Spleen (tissue), 11 donors: ENCODE data around the gene LRATD1. TPM values are rescaled to one million over a fixed set of nuclear protein-coding genes. Genes with fewer than 3 reads are reported as not detected.

Experiments
- DNase-seq: peaks from one replicate; pipeline ENCODE4 v3.0.0-alpha.2; 2020
- H3K27ac ChIP-seq, 8 donors: fragments of 200-600 bp; sonication (generic) in 7 of 8; 1 replicate in 4 of 8; 2 replicates in 4 of 8; pipeline versions ENCODE4 v1.5.0 to v1.8.0; 2016 to 2021; ENCODE audit warnings: inconsistent platforms in 4 of 8, mild to moderate bottlenecking in 4 of 8, moderate library complexity in 1 of 8
- H3K27me3 ChIP-seq, 7 donors: fragments of 200-600 bp; sonication (generic) in 6 of 7; replicated peaks in 1 of 7; 1 replicate in 4 of 7; 2 replicates in 3 of 7; pipeline versions ENCODE4 v1.5.0 to v1.8.0; 2016 to 2021; ENCODE audit warnings: inconsistent platforms in 3 of 7, mild to moderate bottlenecking in 1 of 7
- H3K36me3 ChIP-seq, 6 donors: fragments of 200-600 bp; sonication (generic) in 5 of 6; 1 replicate in 4 of 6; 2 replicates in 2 of 6; pipeline versions ENCODE4 v1.5.0 to v1.8.0; 2016 to 2021; ENCODE audit warnings: inconsistent platforms in 2 of 6
- H3K4me1 ChIP-seq, 6 donors: fragments of 200-600 bp; sonication (generic) in 5 of 6; 1 replicate in 3 of 6; 2 replicates in 3 of 6; pipeline versions ENCODE4 v1.5.0 to v1.8.0; 2016 to 2021; ENCODE audit warnings: inconsistent platforms in 3 of 6
- H3K4me3 ChIP-seq, 8 donors: fragments of 200-600 bp; sonication (generic) in 7 of 8; 1 replicate in 4 of 8; 2 replicates in 4 of 8; pipeline versions ENCODE4 v1.5.0 to v1.8.0; 2016 to 2021; ENCODE audit warnings: inconsistent platforms in 4 of 8, mild to moderate bottlenecking in 4 of 8, moderate library complexity in 2 of 8
- H3K9me3 ChIP-seq, 8 donors: fragments of 200-600 bp; sonication (generic) in 7 of 8; 1 replicate in 4 of 8; 2 replicates in 4 of 8; pipeline versions ENCODE4 v1.5.0 to v1.8.0; 2016 to 2021; ENCODE audit warnings: inconsistent platforms in 4 of 8
- CTCF ChIP-seq, 11 experiments: fragments of 200-600 bp in 7 of 11; fragments of 450-650 bp in 4 of 11; sonication (generic) in 4 of 11; IDR thresholded peaks in 8 of 11; conservative IDR thresholded peaks in 3 of 11; 1 replicate in 7 of 11; 2 replicates in 4 of 11; pipeline versions ENCODE4 v1.4.0 to v1.8.0; 2016 to 2021; ENCODE audit warnings: antibody characterized with exemption in 11 of 11, inconsistent platforms in 4 of 11, mild to moderate bottlenecking in 1 of 11
- POLR2A ChIP-seq, 3 donors: fragments of 450-650 bp; IDR thresholded peaks; one replicate each; pipeline ENCODE4 v1.5.1; 2017; ENCODE audit warnings: antibody characterized with exemption in 3 of 3, mild to moderate bottlenecking in 1 of 3
- POLR2AphosphoS5 ChIP-seq, 3 donors: sonication (generic); formaldehyde crosslinking; IDR thresholded peaks; one replicate each; pipeline ENCODE4 v1.5.1; 2017; ENCODE audit warnings: antibody characterized with exemption in 3 of 3
- WGBS, 5 donors: extraction: QIAGEN DNeasy Blood & Tissue Kit in 3 of 5; methylation state at CpG; one replicate each; pipeline versions ENCODE4 v1.1.5 to v1.1.7; 2013 to 2018; 5-methylcytosine and 5-hydroxymethylcytosine counted together
- intact Hi-C: fragments of 100-400 bp; cut with DNase I; formaldehyde crosslinking; loops from one replicate; pipeline ENCODE4 v1.15.0; 2023; ENCODE audit warnings: low total_unique reads
- polyA plus RNA-seq, 3 donors: library from polyadenylated mRNA; stranded (reverse); fragments of 200-250 nt; gene quantifications; one replicate each; pipeline ENCODE4 v1.2.1, GENCODE V29; 2013
- total RNA-seq, 7 donors: library from RNA; depleted of rRNA in 3 of 7; stranded (reverse); fragments of >200 nt in 3 of 7; fragmentation: NEBNext Ultra II Directional in 4 of 7; extraction: Animal tissue kit (Norgen Biotek cat#: 25700) in 4 of 7; gene quantifications; one replicate each; pipeline versions ENCODE4 v1.1.0 to v1.2.1, GENCODE V29; 2016 to 2021
- donor health status: healthy with polysubstance abuse.
- donor health status: DM: no; HTN: no; CAD: no; lungs with moderate emphysema.
- donor health status: DM: no; HTN: no; CAD: no.
- donor health status: Bipolar disorder and iron deficiency.
- donor health status: healthy.
- donor health status: DM: no; HTN: no; CAD: no.
- donor health status: DM: yes; HTN: yes; CAD: no.

LRATD1 gene
- total and polyA plus RNA-seq, 10 donors = 0.13 to 1.1 (median 0.31) TPM

- TF ChIP-seq POLR2AphosphoS5 (IDR thresholded peaks at IDR 0.05) = no peak
- TF ChIP-seq POLR2A (IDR thresholded peaks at IDR 0.05) = no peak
- no peak for TF ChIP-seq CTCF (IDR thresholded peaks at IDR 0.05 in 8 of 11, conservative IDR thresholded peaks at IDR 0.05 in 3 of 11)
- Histone ChIP-seq H3K27ac (no peak overlapping the region), H3K4me3 (peak overlapping the region; percentile 6 to 59 (median 33)), H3K9me3 (peaks cover 0 to 7% (median 0%) of the 10 kb centered on the region in 8 donors), H3K36me3 (no peaks in the 10 kb centered on the region), H3K4me1 (peaks cover 0 to 35% (median 19%) of the 10 kb centered on the region in 6 donors), H3K27me3 (peaks cover 0 to 82% (median 45%) of the 10 kb centered on the region in 7 donors)
- WGBS, 5 donors = 5 to 10% (median 8%) methylated on average over 4 to 31 of the region's 31 CpGs
- DNase-seq = no peak
- intact Hi-C loops = no loop called here
Measured at GRCh38 chr2:14634182-14634488, 1.6 kb downstream of the LRATD1 start.

GRCh38 chr2:14634489-14635390, 2.2 kb downstream of the LRATD1 start:
- intact Hi-C loops = no loop called here
- 4 to 7% (median 5%) methylated on average over 64 to 81 of the region's 81 CpGs for WGBS, 5 donors
- no peaks in the 10 kb centered on the region for H3K36me3 ChIP-seq
- peaks cover 0 to 80% (median 45%) of the 10 kb centered on the region in 7 donors for H3K27me3 ChIP-seq
- peaks cover 0 to 35% (median 19%) of the 10 kb centered on the region in 6 donors for H3K4me1 ChIP-seq
- peak overlapping the region; percentile 6 to 59 (median 33) for H3K4me3 ChIP-seq
- H3K9me3 ChIP-seq = peaks cover 0 to 7% (median 0%) of the 10 kb centered on the region in 8 donors
- TF ChIP-seq CTCF (IDR thresholded peaks at IDR 0.05 in 8 of 11, conservative IDR thresholded peaks at IDR 0.05 in 3 of 11) (peak in 7 of 11 experiments; percentile 15 to 63 (median 42)), POLR2AphosphoS5 (IDR thresholded peaks at IDR 0.05) (peak in 1 of 3 donors; percentile 9), POLR2A (IDR thresholded peaks at IDR 0.05) (no peak)
- DNase-seq = peak; percentile 72
- peak overlapping the region; percentile 35 to 66 (median 56) for H3K27ac ChIP-seq

- 2 to 8% (median 4%) methylated on average over 21 to 24 of the region's 24 CpGs for WGBS, 5 donors
- H3K36me3 ChIP-seq = no peaks in the 10 kb centered on the region
- H3K9me3 ChIP-seq = peaks cover 0 to 7% (median 0%) of the 10 kb centered on the region in 8 donors
- peaks cover 0 to 75% (median 45%) of the 10 kb centered on the region in 7 donors for H3K27me3 ChIP-seq
- peak overlapping the region; percentile 6 to 59 (median 33) for H3K4me3 ChIP-seq
- H3K4me1 ChIP-seq = peaks cover 0 to 35% (median 19%) of the 10 kb centered on the region in 6 donors
- peak; percentile 73 for DNase-seq
- TF ChIP-seq CTCF (IDR thresholded peaks at IDR 0.05 in 8 of 11, conservative IDR thresholded peaks at IDR 0.05 in 3 of 11) = no peak
- no peak for TF ChIP-seq POLR2A (IDR thresholded peaks at IDR 0.05)
- TF ChIP-seq POLR2AphosphoS5 (IDR thresholded peaks at IDR 0.05) = no peak
- intact Hi-C loops = no loop called here
- H3K27ac ChIP-seq = peak overlapping the region in 7 of 8 donors; percentile 36 to 66 (median 60)
Measured at GRCh38 chr2:14635391-14635871, 2.9 kb downstream of the LRATD1 start.

GRCh38 chr2:14638488-14638887, 6.0 kb downstream of the LRATD1 start:
- Histone ChIP-seq H3K36me3 (no peaks in the 10 kb centered on the region), H3K9me3 (peaks cover 0 to 7% (median 0%) of the 10 kb centered on the region in 8 donors), H3K4me1 (peaks cover 0 to 19% (median 11%) of the 10 kb centered on the region in 6 donors), H3K4me3 (no peak overlapping the region), H3K27ac (no peak overlapping the region), H3K27me3 (peaks cover 0 to 44% (median 23%) of the 10 kb centered on the region in 7 donors)
- no peak for TF ChIP-seq POLR2AphosphoS5 (IDR thresholded peaks at IDR 0.05)
- 74 to 90% (median 79%) methylated on average over 2 of the region's 2 CpGs for WGBS, 5 donors
- intact Hi-C loops = no loop called here
- no peak for DNase-seq
